ENCODE measurements around the gene AZGP1. TPM values are rescaled to one million over a fixed set of nuclear protein-coding genes. Genes with fewer than 3 reads are reported as not detected.
"Not testable (repeated sequence)": the region's sequence is repeated elsewhere in the genome, so short reads cannot be mapped to it uniquely, and the experiment has no call there.

The AZGP1 gene
- total RNA-seq, 4 donors from 2014 or later: 68.7 to 182 (median 111) TPM

GRCh38 chr7:100013328-100013676, 37.5 kb upstream of the AZGP1 start:
- DNase-seq (ENCODE audit: low spot score in 2 of 2): no peak

GRCh38 chr7:100012385-100013327, 36.8 kb upstream of the AZGP1 start:
- not testable (repeated sequence) for H3K4me3 ChIP-seq; DNase-seq (ENCODE audit: low spot score in 2 of 2); H3K27me3 ChIP-seq; H3K9me3 ChIP-seq; H3K36me3 ChIP-seq
- Histone ChIP-seq H3K27ac (peak overlapping the region in 1 of 4 donors; percentile 60), H3K4me1 (peaks cover 0 to 34% (median 10%) of the 10 kb centered on the region in 4 donors)
- 62 to 68% methylated on average over 13 to 14 of the region's 14 CpGs for whole genome bisulfite sequencing, 2 donors

More at GRCh38 chr7:100013328-100013676, 37.5 kb upstream of the AZGP1 start:
- TF ChIP-seq POLR2A (IDR thresholded peaks at IDR 0.05) (no peak), EP300 (IDR thresholded peaks at IDR 0.05) (no peak), CTCF (IDR thresholded peaks at IDR 0.05) (no peak)
- Histone ChIP-seq H3K4me1 (peaks cover 0 to 39% (median 12%) of the 10 kb centered on the region in 4 donors), H3K4me3 (no peak overlapping the region), H3K27me3 (no peaks in the 10 kb centered on the region), H3K36me3 (no peaks in the 10 kb centered on the region), H3K27ac (no peak overlapping the region), H3K9me3 (no peaks in the 10 kb centered on the region)
- WGBS, 2 donors: 86 to 88% methylated on average over 3 of the region's 3 CpGs

GRCh38 chr7:100011516-100011915, 35.7 kb upstream of the AZGP1 start:
- no peaks in the 10 kb centered on the region for H3K9me3 ChIP-seq
- 55 to 72% methylated on average over 3 of the region's 3 CpGs for WGBS, 2 donors
- no peak for DNase-seq (ENCODE audit: low spot score in 2 of 2)
- peaks cover 0 to 22% (median 2%) of the 10 kb centered on the region in 4 donors for H3K4me1 ChIP-seq
- H3K27me3 ChIP-seq: no peaks in the 10 kb centered on the region
- H3K27ac ChIP-seq: no peak overlapping the region
- no peaks in the 10 kb centered on the region for H3K36me3 ChIP-seq
- H3K4me3 ChIP-seq: no peak overlapping the region
- TF ChIP-seq EP300 (IDR thresholded peaks at IDR 0.05) (no peak), POLR2A (IDR thresholded peaks at IDR 0.05) (no peak), CTCF (IDR thresholded peaks at IDR 0.05) (no peak)

- no peak overlapping the region for H3K27ac ChIP-seq
- H3K36me3 ChIP-seq: no peaks in the 10 kb centered on the region
- TF ChIP-seq POLR2A (IDR thresholded peaks at IDR 0.05): no peak
- no peak for TF ChIP-seq EP300 (IDR thresholded peaks at IDR 0.05)
- TF ChIP-seq CTCF (IDR thresholded peaks at IDR 0.05): no peak
- H3K4me3 ChIP-seq: no peak overlapping the region
- no peaks in the 10 kb centered on the region for H3K9me3 ChIP-seq
- H3K27me3 ChIP-seq: no peaks in the 10 kb centered on the region
- peaks cover 0 to 19% (median 0%) of the 10 kb centered on the region in 4 donors for H3K4me1 ChIP-seq
- no peak for DNase-seq (ENCODE audit: low spot score in 2 of 2)
- WGBS, 2 donors: 78 to 81% methylated on average over 2 of the region's 2 CpGs
Observed at GRCh38 chr7:100010901-100011300, 35.1 kb upstream of the AZGP1 start.

- DNase-seq (ENCODE audit: low spot score in 2 of 2); H3K9me3 ChIP-seq; H3K27ac ChIP-seq; H3K36me3 ChIP-seq; H3K4me3 ChIP-seq; H3K27me3 ChIP-seq: not testable (repeated sequence)
- 80 to 84% methylated on average over 6 to 8 of the region's 8 CpGs for WGBS, 2 donors
- peaks cover 0 to 15% (median 0%) of the 10 kb centered on the region in 4 donors for H3K4me1 ChIP-seq
Observed at GRCh38 chr7:100009952-100010351, 34.1 kb upstream of the AZGP1 start.

GRCh38 chr7:100008525-100008924, 32.7 kb upstream of the AZGP1 start:
- no peak overlapping the region for H3K4me3 ChIP-seq
- H3K27me3 ChIP-seq: no peaks in the 10 kb centered on the region
- WGBS, 2 donors: 68 to 73% methylated on average over 10 of the region's 10 CpGs
- peaks cover 0 to 20% (median 0%) of the 10 kb centered on the region in 4 donors for H3K4me1 ChIP-seq
- no peak overlapping the region for H3K27ac ChIP-seq
- no peaks in the 10 kb centered on the region for H3K36me3 ChIP-seq
- no peak for DNase-seq (ENCODE audit: low spot score in 2 of 2)
- TF ChIP-seq CTCF (IDR thresholded peaks at IDR 0.05) (no peak), POLR2A (IDR thresholded peaks at IDR 0.05) (no peak), EP300 (IDR thresholded peaks at IDR 0.05) (no peak)
- no peaks in the 10 kb centered on the region for H3K9me3 ChIP-seq
